GM18526 (cell line): ENCODE measurements around the gene MYLK2.

Experiments used
- POLR2A ChIP-seq: IDR thresholded peaks from 3 replicates; pipeline ENCODE4 v1.6.1; 2011; ENCODE audit not compliant: insufficient read length; ENCODE audit errors: extremely low read depth

MYLK2 gene

DNA sequence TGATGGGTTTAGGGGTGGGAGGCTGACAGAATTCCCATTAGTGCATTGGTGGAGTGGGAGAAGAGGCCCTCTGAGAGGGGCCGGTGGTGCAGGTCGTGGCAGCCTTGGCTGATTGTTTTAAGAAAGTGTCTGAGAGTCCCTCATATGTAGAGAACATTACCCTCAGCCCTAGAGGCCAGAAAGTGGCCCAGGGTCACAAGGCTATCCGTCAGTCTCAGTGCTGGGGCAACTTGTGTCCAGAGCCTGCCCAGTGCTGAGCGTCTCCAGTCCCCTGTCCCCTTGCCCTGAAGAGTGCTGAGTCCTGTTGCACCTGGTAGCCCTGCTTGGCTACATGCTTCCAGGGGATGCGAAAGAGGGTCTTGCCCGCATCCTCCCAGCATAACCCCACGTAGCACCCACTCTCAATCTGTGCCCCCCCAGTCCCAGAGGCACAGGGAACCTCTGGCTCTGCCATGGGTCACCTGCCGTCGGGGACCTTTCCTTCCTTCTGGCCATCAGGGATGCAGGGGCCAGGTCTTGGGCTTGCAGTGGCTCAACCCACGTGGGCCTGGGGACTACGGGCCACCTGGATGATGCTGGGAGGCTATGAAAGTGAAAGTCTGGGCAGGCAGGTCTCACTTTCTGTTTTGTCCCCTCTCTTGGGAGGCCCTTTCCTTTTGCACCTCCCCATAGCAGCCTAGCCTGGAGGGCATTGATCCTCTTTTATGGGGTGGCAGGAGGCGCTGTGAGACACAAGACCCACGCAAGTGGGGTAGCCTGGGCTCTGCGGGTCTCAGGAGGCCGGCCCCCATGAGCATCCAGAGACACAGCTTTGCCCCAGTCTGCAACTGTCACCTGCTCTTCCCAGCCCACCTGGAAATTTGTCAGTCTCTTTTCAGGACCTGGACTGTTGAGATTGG is 39.0 kb downstream of the MYLK2 start:
- no peak for TF ChIP-seq POLR2A

DNA sequence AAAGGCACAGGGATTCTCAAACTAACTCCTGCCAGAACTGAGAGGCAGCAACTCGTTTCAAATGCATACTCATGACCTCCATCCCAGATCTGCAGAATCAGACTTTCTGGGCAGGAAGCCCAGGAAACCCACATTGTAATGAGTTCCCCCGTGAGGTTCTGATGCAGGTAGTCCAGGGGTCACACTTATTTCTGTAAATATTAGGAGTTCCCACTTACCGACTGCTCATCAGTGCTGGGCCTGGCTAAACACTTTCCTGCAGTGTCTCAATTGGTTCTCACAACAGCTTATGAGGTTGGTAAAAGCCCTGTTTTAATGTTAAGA is 39.6 kb downstream of the MYLK2 start:
- TF ChIP-seq POLR2A, result no peak

DNA sequence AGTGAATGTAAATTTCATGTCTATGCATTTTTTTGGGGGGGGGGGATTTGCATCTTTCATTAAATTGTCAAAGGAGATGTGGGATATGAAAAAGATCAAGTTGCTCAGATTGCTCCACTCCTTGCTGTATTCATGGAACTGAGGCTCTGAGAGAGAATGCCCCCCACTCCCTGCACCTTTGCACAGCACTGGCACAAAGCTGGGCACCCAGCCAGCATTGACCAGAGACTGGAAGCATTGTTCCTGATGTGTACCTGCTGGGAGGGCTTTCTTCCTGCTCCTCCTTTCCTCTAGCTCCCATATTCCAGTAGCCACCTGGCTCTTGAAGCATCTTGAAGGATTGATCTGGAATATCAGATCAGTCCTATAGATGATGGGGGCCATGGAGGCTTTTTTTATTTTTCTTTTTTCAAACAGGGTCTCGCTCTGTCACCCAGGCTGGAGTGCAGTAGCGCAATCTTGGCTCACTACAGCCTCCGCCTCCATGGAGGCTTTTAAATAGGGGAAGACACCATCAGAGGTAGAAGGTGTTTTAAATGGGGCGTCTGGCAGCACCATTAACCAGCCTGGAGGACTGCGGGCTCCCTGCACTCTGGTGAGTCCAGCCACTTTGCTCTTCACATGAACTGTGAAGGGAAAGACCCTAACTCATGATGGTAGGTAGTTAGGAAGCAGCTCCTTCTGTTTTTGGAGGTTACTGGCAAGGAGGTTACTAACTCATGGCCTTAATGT is 40.3 kb downstream of the MYLK2 start:
- no peak for TF ChIP-seq POLR2A

DNA sequence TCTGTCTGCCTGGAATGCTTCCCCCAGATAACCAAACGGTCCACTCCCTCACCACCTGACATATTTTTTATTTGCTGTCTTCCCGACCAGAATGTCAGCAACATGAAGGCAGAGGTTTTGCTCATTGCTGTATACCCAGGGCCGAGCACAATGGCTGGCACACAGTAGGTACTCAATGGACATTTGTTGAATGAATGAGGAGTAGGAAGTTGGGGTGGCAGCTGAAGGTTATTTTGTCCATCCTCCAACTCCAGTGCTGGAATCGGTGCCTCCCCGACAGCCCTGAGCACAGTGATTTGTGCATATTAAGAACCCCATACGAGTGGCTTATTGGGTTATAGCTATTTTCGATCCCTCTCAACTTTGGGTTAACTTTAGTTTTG is 40.8 kb downstream of the MYLK2 start:
- TF ChIP-seq POLR2A, result no peak

DNA sequence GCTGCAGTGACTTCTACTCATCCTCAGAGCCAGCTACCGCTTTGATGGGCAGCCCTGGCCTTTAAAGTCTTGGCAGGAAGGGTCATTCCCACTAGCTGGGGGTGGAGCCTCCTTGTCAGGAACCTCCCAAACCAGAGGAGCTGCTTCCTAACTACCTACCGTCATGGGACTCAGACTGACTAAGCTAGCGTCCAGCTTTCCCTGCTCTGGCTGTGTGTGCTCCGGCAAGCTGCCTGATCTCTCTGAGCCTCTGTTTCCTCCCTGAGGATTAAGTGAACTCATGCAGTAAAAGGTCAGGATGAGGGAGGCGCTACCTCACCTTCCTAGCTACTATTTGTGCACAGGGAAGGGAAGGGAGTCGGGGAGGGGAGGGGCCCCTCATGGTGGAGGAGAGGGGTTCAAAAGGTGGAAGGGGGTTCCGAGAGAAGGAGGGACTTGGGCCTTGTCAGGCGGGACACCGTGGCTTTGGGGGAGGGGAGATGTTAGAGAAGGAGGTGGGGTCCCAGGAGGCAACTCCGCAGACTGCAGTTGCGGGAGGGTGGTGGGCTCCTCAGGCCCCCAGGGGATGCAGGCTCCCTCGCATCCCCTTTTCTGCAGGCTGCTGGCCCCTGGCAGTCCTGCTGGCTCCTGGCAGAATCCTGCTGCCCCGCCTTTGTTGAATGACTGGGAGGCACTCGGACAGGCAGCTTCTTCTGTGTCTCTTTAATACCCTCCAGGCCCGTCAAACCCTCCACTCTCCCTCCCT is 41.4 kb downstream of the MYLK2 start:
- no peak for TF ChIP-seq POLR2A

DNA sequence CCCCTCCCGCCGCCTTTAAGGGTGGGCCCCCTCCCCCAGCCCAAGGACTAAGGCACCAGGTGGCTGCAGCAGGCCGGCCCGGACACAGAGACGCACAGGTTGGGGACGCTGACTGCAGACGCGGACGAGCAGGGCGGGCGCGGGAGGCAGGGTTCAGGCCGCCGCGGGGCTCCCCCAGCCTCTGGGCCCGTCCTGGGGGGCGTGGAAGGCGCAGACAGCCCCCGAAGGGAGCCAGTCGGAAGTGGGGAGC is 41.9 kb downstream of the MYLK2 start:
- no peak for TF ChIP-seq POLR2A

DNA sequence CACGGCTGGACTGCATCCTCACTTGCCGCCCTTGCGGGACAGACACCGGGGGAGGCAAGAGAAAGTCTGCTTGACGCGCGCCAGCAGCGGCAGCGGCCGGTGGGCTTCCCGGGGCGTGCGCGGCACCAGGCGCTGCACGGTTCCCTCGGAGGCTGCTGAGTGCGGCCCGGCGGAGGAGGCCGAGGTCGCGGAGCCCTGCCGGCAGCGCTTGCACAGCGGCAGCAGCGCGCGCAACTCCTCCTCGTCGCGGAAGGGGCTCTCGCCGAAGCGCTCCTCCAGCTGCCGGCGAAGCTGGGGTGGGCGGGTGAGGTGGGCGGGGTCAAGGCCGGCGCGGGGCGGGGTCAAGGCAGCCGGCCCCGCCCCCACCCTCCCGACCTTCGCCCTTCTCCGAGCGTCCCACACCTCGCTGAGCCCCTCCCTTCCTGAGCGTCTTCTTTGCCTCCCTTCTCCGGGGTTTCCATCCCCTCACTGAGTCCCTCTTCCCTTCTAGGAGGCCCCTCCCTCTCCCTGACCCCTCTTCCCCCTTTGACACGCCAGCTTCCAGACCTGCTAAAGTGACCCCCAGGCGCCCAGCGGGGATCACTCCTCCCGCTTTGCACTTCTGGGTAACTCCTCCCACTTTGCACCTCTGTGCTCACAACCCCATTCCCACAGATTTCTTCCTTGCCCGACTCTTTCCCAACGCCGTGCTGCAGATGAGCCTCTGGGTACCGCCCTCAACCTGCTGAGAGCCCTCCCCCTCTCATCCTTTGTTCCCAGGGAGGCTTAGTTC is 42.4 kb downstream of the MYLK2 start:
- no peak for TF ChIP-seq POLR2A

DNA sequence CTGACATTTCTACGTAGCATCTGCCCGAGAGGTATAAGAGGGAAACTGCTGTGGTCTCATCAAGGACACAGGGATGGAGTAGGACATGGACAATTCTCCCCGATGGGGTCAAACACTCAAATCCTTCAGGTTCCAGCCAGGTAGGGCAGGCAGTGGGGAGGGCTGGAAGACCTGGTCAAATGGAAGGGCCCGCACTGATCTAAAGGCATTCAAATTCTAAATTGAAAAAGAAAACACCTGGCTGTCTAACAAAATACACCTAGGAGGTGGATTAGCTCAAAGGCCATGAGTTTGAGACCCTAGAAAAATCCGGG is 43.0 kb downstream of the MYLK2 start:
- no peak for TF ChIP-seq POLR2A

DNA sequence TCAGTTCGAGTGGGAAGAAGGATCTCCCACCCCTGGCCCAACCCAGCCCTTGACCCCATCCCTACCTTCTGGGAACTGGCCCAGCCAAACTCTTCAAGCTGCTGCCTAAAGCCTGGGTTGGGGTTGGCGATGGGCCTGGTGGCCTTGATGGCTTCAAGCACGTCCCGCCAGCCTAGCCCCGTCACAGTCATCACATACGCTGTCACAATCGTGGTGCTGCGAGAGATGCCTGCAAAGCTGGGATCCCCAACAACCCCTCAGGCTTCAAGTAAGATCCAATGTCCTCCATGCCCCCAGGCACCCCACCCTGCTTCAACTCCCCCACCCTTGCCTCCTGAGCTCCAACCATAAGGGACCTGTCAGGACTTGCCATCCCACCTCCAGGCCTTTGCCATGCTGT is 43.4 kb downstream of the MYLK2 start:
- no peak for TF ChIP-seq POLR2A

DNA sequence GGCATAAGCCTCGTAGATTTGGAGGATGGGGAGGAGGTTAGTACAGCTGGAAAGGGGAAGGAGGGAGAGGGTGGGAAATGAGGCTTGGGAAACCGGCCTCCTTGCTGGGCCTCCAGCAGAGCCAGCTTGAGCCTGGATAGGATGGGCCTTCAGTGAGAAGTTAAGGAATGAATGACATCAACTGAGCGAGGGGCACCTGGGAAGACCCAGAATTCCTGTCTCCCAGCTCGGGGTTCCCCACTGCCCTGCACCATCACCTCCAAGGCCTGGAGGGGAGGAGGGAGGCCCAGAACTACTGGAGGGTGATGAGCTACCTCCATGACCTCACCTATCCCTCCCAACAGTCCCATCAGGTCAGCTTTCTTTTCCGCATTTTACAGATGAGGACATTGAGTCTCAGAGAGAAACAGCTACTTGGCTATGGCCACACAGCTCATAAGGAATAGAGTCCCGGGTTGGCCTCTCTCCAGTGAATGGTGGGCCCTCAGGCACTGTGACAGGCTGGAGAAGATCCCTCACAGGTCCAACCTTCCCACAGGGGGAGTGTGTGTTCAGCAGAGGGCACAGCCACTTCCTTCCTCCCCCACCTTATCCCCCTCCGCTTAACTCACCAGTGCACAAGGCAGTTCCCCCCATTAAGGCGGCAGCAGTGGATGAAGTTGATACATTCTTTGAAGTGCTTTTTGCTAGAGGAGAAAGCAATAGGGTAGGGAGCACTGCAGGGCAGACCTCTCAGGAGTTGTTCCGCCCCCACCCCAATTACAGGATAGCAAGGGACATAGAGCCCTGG is 44.3 kb downstream of the MYLK2 start:
- TF ChIP-seq POLR2A, result no peak

DNA sequence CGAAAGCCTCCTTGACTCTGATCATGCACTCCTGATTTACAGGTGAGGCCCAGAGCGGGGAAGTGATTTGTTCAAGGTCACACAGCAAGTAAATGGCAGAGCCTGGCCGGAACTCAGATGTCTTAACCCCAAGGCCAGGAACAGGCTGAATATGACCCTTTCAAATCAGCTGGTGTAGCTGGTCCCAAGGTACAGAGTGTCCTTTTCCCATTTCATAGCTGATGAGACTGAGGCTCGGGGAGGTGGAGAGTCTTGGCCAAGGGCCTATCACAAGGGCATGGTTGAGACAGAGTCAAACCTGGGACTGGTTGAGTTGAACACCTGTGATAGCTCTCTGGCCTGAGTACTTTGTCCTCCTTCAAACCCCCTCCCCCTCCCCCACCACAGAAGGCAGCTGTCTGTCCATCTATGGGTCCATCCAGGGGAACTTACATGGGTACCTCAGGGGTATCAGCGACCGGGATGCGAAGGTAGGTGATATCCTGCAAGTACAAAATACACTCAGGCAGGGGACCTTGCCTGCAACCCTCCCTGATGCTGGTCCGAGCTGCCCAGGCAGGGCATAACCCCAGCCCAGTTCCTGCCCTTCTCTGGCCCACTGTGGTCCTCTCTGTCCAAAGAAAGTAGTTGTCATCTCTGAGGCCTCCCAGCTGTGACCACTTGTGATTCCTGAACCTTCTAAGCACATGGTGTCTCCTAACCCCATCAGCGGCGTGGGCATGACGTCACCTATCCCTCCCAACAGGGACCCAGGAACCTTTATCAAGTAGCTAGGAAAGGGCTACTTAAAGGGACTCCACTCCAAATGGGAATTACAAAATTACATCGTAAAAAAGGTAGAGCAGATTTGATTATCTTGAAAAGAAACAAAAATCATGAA is 45.6 kb downstream of the MYLK2 start:
- no peak for TF ChIP-seq POLR2A

DNA sequence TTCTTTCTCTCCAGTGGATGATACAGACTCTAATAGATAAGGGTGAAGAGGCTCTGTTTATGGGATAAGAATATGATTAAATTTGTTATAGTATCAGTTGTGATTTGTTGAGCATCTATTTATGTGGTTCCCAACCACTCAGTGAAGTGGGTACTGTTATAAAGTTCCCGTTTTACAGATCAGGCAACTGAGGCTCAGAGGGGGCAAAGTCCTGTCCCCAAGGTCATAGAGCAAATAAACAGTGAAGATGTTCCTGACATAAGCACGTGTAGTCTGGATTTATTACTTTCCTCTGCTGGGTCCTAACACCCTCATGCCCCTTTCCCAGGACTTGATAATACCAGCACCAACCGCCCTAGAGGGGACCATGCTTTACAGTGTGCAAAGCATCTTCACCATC is 47.1 kb downstream of the MYLK2 start:
- no peak for TF ChIP-seq POLR2A

DNA sequence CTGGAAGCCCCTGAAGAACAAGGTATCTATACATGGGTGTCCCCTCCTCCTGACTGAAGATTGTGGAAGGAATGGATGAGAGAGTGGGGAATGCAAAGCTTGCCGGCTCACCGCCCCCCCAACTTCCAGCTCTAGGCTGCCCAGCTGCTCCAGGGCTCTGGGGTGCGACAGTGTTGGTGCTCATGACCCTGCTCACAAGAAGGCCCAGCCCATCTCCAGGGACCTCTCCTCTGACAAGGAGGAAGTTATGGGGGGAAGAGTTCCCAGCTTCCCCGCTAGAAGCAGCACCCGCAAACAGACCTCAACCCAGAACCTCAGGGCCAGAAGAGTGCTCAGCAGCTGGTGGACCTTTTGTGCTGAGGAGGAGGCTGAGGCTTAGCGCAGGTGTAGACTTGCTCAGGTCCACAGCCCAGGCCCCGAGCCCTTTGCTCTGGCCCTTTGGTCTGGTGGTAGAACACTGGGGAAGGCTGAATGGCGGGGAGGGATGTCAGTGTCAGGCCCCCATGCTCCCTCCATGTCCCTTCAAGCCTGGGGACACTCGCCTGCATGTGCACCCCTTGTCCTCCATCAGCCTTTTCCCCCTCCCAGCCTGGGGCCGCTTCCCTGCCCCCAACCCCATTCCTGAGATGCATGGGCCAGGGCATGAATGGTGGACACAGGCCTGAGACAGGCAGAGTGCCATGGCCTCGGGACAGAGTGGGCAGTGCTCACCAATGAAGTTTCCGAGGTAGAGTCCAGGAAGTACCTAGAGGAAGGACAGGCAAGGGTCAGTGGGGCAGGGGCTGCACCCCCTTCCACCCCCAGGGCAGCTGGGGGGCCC is 49.9 kb downstream of the MYLK2 start:
- TF ChIP-seq POLR2A, result no peak

DNA sequence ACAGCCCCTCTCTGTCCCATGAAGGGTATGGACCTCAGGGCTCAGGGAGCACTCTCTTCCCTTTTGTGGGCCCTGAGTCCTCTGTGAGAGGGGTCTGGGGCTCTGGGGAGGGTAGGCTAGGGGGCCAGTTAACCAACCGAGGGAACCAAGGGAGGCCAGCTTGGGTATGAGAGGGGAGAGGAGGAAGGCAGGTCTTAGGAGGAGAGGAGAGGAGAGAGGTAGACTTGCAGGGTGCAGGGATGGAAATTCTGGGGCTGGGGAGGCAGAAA is 50.5 kb downstream of the MYLK2 start:
- TF ChIP-seq POLR2A, result no peak
